Activated naive CD4-positive, alpha-beta T cell treated with anti-CD3 and anti-CD28 coated beads, Interleukin-2, amount 10 ng/mL, durations not matched to agents 7 days and 5 days (primary cell): ENCODE measurements around the gene COMMD4.
"Not testable (repeated sequence)": the region's sequence is repeated elsewhere in the genome, so short reads cannot be mapped to it uniquely, and the experiment has no call there.

Experiments used
- CTCF ChIA-PET: fragments of 350-600 bp; sonication (Branson Sonifier 250); formaldehyde crosslinking; loops from one replicate; lab custom pipeline; 2021; ENCODE audit warnings: antibody characterized with exemption; lab: Charles Lee
- DNase-seq: peaks from one replicate; pipeline ENCODE4 v3.0.0-alpha.2; 2020
- H3K27ac Mint-ChIP-seq: one replicate; pipeline ENCODE4 v1.8.0; 2021; ENCODE audit warnings: mild to moderate bottlenecking, moderate library complexity, mixed read lengths
- H3K27me3 Mint-ChIP-seq: one replicate; pipeline ENCODE4 v1.8.0; 2021; ENCODE audit warnings: mild to moderate bottlenecking, mixed read lengths
- H3K36me3 Mint-ChIP-seq: one replicate; pipeline ENCODE4 v1.8.0; 2021; ENCODE audit warnings: mixed read lengths
- H3K4me1 Mint-ChIP-seq: one replicate; pipeline ENCODE4 v1.8.0; 2021; ENCODE audit warnings: mixed read lengths
- H3K4me3 Mint-ChIP-seq: one replicate; pipeline ENCODE4 v1.8.0; 2021; ENCODE audit warnings: mild to moderate bottlenecking, moderate library complexity, mixed read lengths
- H3K9me3 Mint-ChIP-seq: one replicate; pipeline ENCODE4 v1.8.0; 2021; ENCODE audit warnings: mixed read lengths

Gene COMMD4

DNA sequence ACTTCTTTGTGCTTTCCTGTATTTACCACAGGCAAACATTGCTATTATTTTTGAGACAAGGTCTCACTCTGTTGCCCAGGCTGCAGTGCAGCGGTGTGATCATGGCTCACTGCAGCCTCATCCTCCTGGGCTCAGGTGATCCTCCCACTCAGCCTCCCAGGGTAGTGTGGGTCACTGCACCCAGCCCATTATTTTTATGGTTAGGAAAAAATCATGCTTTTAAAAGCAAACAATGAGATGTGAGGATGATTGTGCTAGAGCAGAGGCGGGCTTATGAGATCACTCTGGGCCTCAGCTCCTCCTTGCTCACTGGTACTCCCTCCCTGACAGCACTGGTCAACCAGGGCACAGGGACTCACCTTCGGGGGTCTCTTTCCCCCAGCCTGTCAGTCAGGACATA is 30.3 kb downstream of the COMMD4 start:
- DNase-seq: no peak
- CTCF ChIA-PET: interaction anchor here (1.4 to 4.3 kb wide), 3 partner anchors 10 to 317 kb away, joined by 3 to 62 read pairs (median 13); no protein-coding TSS in a partner anchor
- H3K9me3 Mint-ChIP-seq: no peaks in the 10 kb centered on the region
- peaks cover 3% of the 10 kb centered on the region for H3K27me3 Mint-ChIP-seq
- peaks cover 30% of the 10 kb centered on the region for H3K4me1 Mint-ChIP-seq
- H3K4me3 Mint-ChIP-seq: no peak overlapping the region
- H3K36me3 Mint-ChIP-seq: peaks cover 36% of the 10 kb centered on the region
- H3K27ac Mint-ChIP-seq: no peak overlapping the region

DNA sequence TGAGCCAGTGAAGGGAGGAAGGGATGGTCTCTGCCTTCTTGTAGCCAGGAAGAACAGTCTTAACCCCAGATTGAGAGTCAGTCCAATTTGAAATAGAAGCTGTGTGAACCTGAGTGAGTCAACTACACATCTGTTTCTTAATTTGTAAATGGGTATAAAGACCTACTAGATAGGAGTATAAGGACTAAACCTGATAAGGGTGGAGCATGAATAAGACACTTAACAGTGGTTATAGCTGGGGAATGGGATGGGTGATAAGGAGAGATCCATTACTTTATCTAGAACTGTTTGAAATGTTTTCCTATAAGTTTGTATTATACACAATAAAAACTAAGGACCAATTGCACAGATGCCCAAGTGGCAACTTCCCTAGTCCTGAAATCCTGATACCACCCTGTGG is 31.1 kb downstream of the COMMD4 start:
- peaks cover 43% of the 10 kb centered on the region for H3K36me3 Mint-ChIP-seq
- peak overlapping the region; percentile 88 for H3K4me3 Mint-ChIP-seq
- CTCF ChIA-PET: interaction anchor here (0.6 to 4.3 kb wide), 20 partner anchors 8 to 428 kb away, joined by 3 to 62 read pairs (median 8); partner anchors contain the start of genes IMP3, SIN3A and SNX33
- peaks cover 3% of the 10 kb centered on the region for H3K27me3 Mint-ChIP-seq
- no peak for DNase-seq
- no peak overlapping the region for H3K27ac Mint-ChIP-seq
- H3K9me3 Mint-ChIP-seq: no peaks in the 10 kb centered on the region
- peaks cover 30% of the 10 kb centered on the region for H3K4me1 Mint-ChIP-seq

DNA sequence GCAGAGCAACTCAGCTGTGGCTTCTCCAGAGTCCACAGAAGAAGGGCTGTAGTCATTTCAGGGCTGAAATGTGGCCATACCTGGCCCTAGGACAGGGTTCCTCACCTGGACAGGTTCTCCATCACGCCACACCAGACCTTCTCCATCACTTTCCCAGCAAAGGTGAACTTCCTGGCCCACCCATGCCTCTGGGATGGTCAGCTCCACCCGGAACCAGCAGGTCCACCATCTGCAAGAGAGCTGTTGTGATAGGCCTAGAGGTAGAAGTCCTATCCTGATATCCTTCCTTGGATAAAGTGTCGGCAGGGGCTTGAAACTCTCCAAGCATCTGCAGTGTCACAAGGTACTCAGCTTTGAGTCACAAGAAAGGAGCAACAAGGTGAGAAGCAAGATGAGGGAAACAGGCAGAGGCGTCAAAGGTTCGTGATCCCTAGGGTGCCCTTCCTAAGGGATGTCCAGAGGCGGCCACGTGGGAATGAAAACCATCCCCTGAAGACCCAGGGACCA is 31.6 kb downstream of the COMMD4 start:
- peak overlapping the region; percentile 88 for H3K4me3 Mint-ChIP-seq
- peak overlapping the region; percentile 97 for H3K27ac Mint-ChIP-seq
- peaks cover 43% of the 10 kb centered on the region for H3K36me3 Mint-ChIP-seq
- DNase-seq: no peak
- CTCF ChIA-PET: interaction anchor here (0.6 to 4.3 kb wide), 32 partner anchors 8 to 434 kb away, joined by 3 to 62 read pairs (median 5); partner anchors contain the start of genes C15orf39, COMMD4, IMP3 and SIN3A
- H3K4me1 Mint-ChIP-seq: peaks cover 30% of the 10 kb centered on the region
- H3K27me3 Mint-ChIP-seq: peaks cover 3% of the 10 kb centered on the region
- H3K9me3 Mint-ChIP-seq: no peaks in the 10 kb centered on the region

DNA sequence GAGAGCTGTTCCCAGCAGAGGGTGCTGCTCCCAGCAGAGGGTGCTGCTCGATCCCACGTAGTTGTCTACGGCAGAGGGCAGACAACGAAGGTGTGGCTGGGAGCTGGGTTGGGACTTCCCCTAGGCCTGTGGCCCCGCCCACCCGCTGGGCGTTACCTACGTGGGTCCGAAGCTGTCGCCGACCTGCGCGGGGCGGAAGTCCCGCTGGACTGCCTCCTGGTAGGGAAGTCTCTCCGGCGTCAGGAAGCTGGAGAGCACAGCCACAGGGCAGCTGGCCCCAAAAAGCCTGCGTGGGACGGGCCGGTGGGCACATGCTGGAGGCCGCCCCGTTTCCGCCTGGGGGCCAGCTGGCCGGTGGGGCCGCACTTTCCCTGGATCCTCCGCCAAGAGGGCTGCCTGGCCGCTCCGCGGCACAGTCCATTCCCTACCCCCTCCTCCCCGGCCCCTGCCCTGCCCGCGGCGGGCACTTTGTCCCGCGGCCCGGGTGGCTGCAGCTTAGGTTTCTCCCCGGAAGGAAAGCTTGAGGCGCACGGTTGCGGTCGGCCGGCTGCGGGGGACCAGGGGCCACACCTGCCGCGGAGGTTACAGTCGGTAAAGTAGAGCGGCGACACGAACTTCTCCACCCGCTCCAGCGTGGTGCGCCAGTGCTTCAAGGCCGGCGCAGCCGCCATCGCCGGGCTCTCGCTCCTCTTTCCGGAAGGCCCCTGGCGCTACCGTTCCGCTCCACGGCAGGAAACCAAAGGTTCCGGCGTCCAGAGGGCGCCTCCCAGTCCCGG is 32.2 kb downstream of the COMMD4 start, which contains the start of gene MAN2C1:
MAN2C1 (minus strand) TSS at position 695 of the 776 bp plus-strand sequence; CDS start at position 671, 24 bp downstream.
- CTCF ChIA-PET: interaction anchor here (0.6 to 4.3 kb wide), 37 partner anchors 9 to 433 kb away, joined by 3 to 62 read pairs (median 4); partner anchors contain the start of genes C15orf39, COMMD4, IMP3 and NEIL1
- H3K4me1 Mint-ChIP-seq: peaks cover 30% of the 10 kb centered on the region
- peaks cover 3% of the 10 kb centered on the region for H3K27me3 Mint-ChIP-seq
- peak within 1 kb of the TSS; percentile 88 for H3K4me3 Mint-ChIP-seq
- DNase-seq: peak; percentile 96
- no peaks in the 10 kb centered on the region for H3K9me3 Mint-ChIP-seq
- peaks cover 45% of the 10 kb centered on the region for H3K36me3 Mint-ChIP-seq
- peak within 1 kb of the TSS; percentile 97 for H3K27ac Mint-ChIP-seq

DNA sequence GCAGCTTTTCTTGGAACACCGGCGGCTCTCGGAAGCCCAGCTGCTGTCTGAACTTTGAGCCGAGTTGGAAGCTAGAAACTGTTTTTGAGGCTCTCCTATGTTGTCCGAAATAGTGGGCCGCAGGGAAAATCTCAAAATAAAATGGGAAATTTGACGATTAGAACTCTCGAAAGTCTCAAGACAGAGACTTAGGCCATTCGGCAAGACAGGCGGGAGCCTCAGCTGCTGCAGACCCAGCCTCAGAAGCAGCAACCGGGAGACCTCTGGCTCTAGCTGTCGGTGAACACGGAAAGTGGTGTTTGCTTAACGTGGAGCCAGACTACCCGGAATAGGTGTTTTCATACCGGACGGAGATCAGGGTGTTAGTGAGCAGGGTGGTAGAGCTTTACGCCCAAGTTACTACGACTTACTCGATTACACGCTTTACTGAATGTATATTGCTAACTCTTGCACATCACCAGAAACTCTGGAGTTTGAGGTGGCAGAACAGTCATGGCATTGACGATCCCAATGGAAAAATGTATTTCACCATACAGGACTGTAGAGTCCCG is 32.9 kb downstream of the COMMD4 start:
- Mint-ChIP-seq H3K27me3 (peaks cover 3% of the 10 kb centered on the region), H3K27ac (peak overlapping the region; percentile 97), H3K9me3 (no peaks in the 10 kb centered on the region), H3K4me1 (peaks cover 30% of the 10 kb centered on the region), H3K36me3 (peaks cover 45% of the 10 kb centered on the region), H3K4me3 (peak overlapping the region; percentile 88)
- CTCF ChIA-PET: interaction anchor here (1.0 to 4.3 kb wide), 18 partner anchors 11 to 364 kb away, joined by 3 to 62 read pairs (median 7); partner anchors contain the start of genes IMP3, NEIL1 and SNX33
- DNase-seq: peak; percentile 38

DNA sequence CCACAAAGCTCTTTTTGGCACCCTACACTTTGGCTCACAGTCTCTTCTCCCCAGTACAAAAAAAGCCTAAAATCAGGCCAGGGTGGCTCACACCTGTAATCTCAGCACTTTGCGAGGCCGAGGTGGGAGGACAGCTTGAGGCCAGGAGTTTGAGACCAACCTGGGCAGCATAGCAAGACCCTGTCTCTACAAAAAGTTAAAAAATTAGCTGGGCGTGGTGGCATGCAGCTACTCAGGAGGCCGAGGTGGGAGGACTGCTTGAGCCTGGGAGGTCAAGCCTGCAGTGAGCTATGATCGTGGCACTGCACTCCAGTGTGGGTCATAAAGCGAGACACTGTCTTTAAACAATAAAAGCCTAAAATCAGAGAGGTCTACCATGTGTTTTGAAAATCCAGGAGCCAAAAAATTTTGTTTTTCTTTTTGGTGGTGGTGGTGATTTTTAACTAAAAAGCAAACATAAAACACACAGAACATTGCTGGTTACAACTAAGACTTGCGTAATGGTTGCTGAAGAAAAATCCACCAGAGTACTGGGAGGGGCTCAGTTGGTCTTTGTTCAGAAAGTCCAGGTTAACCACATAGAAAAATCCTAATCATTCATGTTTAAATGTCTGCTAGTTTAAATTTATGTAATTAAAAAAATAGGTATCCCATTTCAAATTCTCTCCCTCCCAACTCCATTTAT is 34.2 kb downstream of the COMMD4 start:
- CTCF ChIA-PET: interaction anchor here (1.0 to 4.3 kb wide), 5 partner anchors 34 to 363 kb away, joined by 3 to 62 read pairs (median 4); partner anchors contain the start of gene IMP3

DNA sequence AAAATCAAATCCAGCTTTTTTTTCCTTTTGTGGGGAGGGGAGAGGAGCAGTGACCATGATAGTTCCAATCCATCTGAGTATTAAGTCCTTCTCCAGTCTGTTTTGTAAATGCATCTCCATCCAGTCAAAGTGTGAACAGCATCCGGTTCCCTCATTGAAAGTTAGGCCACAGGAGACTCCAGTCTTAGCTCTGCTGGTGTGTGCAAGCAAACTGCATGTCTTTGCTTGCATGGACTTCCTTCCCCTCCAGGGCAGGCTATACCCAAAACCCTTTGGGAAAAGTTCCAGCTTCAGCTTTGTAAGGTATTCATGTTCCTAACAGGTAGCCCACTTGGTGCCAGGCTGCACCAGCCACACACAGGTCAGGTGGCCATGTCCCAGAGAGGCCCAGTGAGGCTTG is 35.6 kb downstream of the COMMD4 start:
- Mint-ChIP-seq H3K9me3 (no peaks in the 10 kb centered on the region), H3K36me3 (peaks cover 60% of the 10 kb centered on the region), H3K27ac (no peak overlapping the region), H3K4me3 (no peak overlapping the region), H3K27me3 (peaks cover 3% of the 10 kb centered on the region), H3K4me1 (peaks cover 30% of the 10 kb centered on the region)
- CTCF ChIA-PET: no interaction called here
- DNase-seq: no peak

More for the DNA sequence above, 34.2 kb downstream of the COMMD4 start:
- peak overlapping the region; percentile 88 for H3K4me3 Mint-ChIP-seq
- DNase-seq: no peak
- H3K36me3 Mint-ChIP-seq: peaks cover 48% of the 10 kb centered on the region
- no peaks in the 10 kb centered on the region for H3K9me3 Mint-ChIP-seq
- H3K27me3 Mint-ChIP-seq: peaks cover 3% of the 10 kb centered on the region
- H3K4me1 Mint-ChIP-seq: peaks cover 30% of the 10 kb centered on the region
- H3K27ac Mint-ChIP-seq: peak overlapping the region; percentile 97

DNA sequence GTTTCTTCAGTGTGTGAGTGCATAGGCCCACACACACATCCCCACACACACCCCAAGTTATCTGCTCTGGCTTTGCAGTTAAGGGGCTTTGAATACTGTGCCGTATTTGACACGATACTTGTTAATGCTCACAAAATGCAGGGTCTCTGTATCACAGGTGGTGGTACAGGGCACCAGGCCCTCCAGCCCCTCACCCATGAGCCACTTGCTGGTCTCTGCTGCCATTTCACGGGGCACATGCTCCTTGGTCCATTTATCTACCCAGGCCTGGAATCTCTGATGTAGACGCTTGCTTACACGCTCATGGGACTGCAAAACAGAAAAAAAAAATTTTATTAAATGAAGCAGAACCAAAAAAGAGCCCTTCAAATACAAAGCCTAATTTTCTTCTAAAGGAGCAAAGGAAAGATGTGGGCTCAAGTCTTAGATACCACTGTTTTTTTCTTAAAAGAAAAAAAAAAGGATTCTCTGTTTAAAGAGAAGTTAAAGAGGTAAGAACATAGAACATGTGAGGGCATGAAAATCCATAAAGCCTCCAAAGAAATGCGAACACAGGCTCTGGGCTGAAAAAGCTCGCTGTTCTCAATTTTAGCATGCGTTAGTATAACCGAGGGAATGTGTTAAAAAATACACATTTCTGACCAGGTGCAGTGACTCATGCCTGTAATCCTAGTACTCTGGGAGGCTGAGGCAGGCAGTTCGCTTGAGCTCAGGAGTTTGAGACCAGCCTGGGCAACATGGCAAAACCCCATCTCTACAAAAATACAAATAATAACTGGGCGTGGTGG is 36.2 kb downstream of the COMMD4 start:
- CTCF ChIA-PET: no interaction called here
- Mint-ChIP-seq H3K36me3 (peaks cover 60% of the 10 kb centered on the region), H3K4me3 (no peak overlapping the region), H3K9me3 (no peaks in the 10 kb centered on the region), H3K4me1 (peaks cover 24% of the 10 kb centered on the region), H3K27me3 (peaks cover 3% of the 10 kb centered on the region), H3K27ac (peak overlapping the region; percentile 65)
- no peak for DNase-seq

DNA sequence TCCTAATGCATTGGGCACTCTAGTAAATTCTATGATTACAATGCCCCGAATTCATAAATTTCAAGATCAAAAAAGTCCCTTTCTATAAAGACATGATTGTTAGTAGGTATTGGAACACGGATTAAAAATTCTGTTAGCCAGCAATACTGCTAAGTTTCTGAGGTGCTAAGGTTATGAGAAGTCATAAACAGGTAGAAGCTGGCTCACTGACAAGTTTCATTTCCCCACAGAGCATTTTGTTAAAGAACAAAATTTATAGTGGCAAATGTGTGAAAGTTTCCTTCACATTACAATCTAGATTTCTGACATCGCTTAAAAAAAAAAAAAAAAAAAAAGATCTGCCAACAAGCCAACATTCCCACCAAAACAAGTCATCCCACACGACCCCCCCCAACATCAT is 44.9 kb downstream of the COMMD4 start:
- H3K9me3 Mint-ChIP-seq: no peaks in the 10 kb centered on the region
- CTCF ChIA-PET: interaction anchor here (1.2 to 1.9 kb wide), 2 partner anchors 13 kb away, joined by 3 to 8 read pairs; partner anchors contain the start of gene MAN2C1
- H3K4me1 Mint-ChIP-seq: peaks cover 3% of the 10 kb centered on the region
- no peak overlapping the region for H3K4me3 Mint-ChIP-seq
- peaks cover 59% of the 10 kb centered on the region for H3K36me3 Mint-ChIP-seq
- no peak overlapping the region for H3K27ac Mint-ChIP-seq
- no peaks in the 10 kb centered on the region for H3K27me3 Mint-ChIP-seq
- DNase-seq: no peak

DNA sequence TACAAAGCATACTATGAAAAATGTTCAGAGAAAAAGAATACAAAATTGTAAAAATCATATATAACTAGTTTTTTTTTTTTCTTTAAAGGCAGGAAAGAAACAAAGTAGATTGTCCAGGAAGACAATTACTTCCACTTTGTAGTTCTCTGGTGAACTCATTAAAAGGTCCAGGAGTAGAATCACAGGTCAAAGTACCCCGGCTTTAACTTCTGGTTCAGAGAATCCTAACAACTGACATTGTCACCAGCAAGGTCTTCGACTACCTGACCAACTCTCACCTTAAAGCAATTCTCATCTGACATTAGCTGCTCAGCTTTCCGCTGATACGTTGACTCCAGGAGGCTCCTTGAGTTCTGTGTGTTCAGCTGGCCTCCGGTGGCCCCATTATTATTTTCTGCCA is 48.1 kb downstream of the COMMD4 start:
- DNase-seq, H3K4me1 Mint-ChIP-seq, H3K4me3 Mint-ChIP-seq, H3K9me3 Mint-ChIP-seq, H3K27ac Mint-ChIP-seq, H3K27me3 Mint-ChIP-seq, CTCF ChIA-PET: not testable (repeated sequence)
- peaks cover 62% of the 10 kb centered on the region for H3K36me3 Mint-ChIP-seq
